K562 (cell line): Measurements from ENCODE around the gene ZMIZ1. TPM values are rescaled to one million over a fixed set of nuclear protein-coding genes. Genes with fewer than 3 reads are reported as not detected.

ENCODE experiments used
- ATAC-seq: fragments of 200-7000 bp; cut with Tn5 transposase; 3 replicates; pipeline ENCODE4 v1.9.1; 2020; ENCODE audit warnings: moderate library complexity
- BruUV-seq: library from RNA; stranded (reverse); fragments of 400-500 nt; replicated peaks from 2 replicates; lab custom pipeline; 2021; lab: Mats Ljungman, UMichigan
- CTCF ChIA-PET: fragments of 300-600 bp; formaldehyde crosslinking; extraction: SDS; loops from one replicate; lab custom pipeline; 2021; ENCODE audit warnings: low intra/inter-chr PET ratio; lab: Yijun Ruan, JAX
- POLR2A ChIA-PET: fragments of 300-600, 350-650 bp; sonication (Branson Sonifier 250); formaldehyde crosslinking; extraction: SDS; loops from one replicate; lab custom pipeline; 2021; ENCODE audit warnings: antibody characterized with exemption, inconsistent platforms; lab: Yijun Ruan, JAX
- DNase-seq, 4 experiments: peaks; one replicate each; pipeline versions ENCODE4 v3.0.0 to v3.0.0-alpha.2; 2011 to 2018; ENCODE audit warnings: low spot score in 3 of 4, mixed read lengths in 3 of 4; ENCODE audit errors: extremely low read depth in 1 of 4
- FAIRE-seq: peaks from 2 replicates; lab custom pipeline; 2011; peaks lifted over from hg19 to GRCh38; lab: Jason Lieb, UNC
- H2AFZ ChIP-seq: 2 replicates; pipeline ENCODE4 v1.6.0; 2011; ENCODE audit warnings: low read depth, low read length, control low read depth, inconsistent platforms
- H3K27ac ChIP-seq: fragments of 200-600 bp; 3 replicates; pipeline ENCODE4 v1.8.0; 2011; ENCODE audit warnings: low read depth, mild to moderate bottlenecking, control low read depth, inconsistent platforms, low read length, moderate library complexity, mixed read lengths; ENCODE audit errors: extremely low read depth
- H3K27me3 ChIP-seq, 2 experiments: fragments of 300-600 bp in 1 of 2; 2 replicates in 1 of 2; 3 replicates in 1 of 2; pipeline versions ENCODE4 v1.6.0 to v1.8.0; 2011; ENCODE audit warnings: inconsistent platforms in 2 of 2, low read length in 2 of 2, mild to moderate bottlenecking in 1 of 2, mixed read lengths in 1 of 2, moderate library complexity in 1 of 2; ENCODE audit not compliant: control insufficient read depth in 2 of 2, insufficient read depth in 2 of 2
- H3K36me3 ChIP-seq: fragments of 300-600 bp; 3 replicates; pipeline ENCODE4 v1.8.0; 2011; ENCODE audit warnings: mild to moderate bottlenecking, low read length, inconsistent platforms; ENCODE audit not compliant: control insufficient read depth, insufficient read depth
- H3K4me1 ChIP-seq, 2 experiments: fragments of 200-600 bp in 1 of 2; replicated peaks in 1 of 2; 2 replicates in 1 of 2; 3 replicates in 1 of 2; pipeline versions ENCODE4 v1.5.1 to v1.8.0; 2011; ENCODE audit warnings: inconsistent platforms in 2 of 2, low read length in 2 of 2, mild to moderate bottlenecking in 1 of 2, mixed read lengths in 1 of 2, moderate library complexity in 1 of 2; ENCODE audit not compliant: control insufficient read depth in 2 of 2, insufficient read depth in 2 of 2
- H3K4me2 ChIP-seq: 2 replicates; pipeline ENCODE4 v1.6.1; 2011; ENCODE audit warnings: low read length, control low read depth, inconsistent platforms, mixed read lengths; ENCODE audit not compliant: insufficient read depth
- H3K4me3 ChIP-seq: fragments of 200-600 bp; sonication (generic), shearing (Covaris generic); 2 replicates; pipeline ENCODE4 v1.5.1; 2016; ENCODE audit warnings: control low read depth, inconsistent platforms
- H3K79me2 ChIP-seq: fragments of 200-600 bp; 3 replicates; pipeline ENCODE4 v1.8.0; 2011; ENCODE audit warnings: low read length, inconsistent platforms; ENCODE audit not compliant: control insufficient read depth, insufficient read depth
- H3K9ac ChIP-seq, 2 experiments: 2 replicates each; pipeline versions ENCODE4 v1.6.0 to v1.6.1; 2011; ENCODE audit warnings: low read depth in 2 of 2, low read length in 2 of 2, control low read depth in 1 of 2, inconsistent platforms in 1 of 2, mild to moderate bottlenecking in 1 of 2, mixed read lengths in 1 of 2; ENCODE audit not compliant: insufficient read depth in 1 of 2
- H3K9me1 ChIP-seq: one replicate; pipeline ENCODE4 v1.6.0; 2011; ENCODE audit warnings: inconsistent platforms, mild to moderate bottlenecking, low read length, moderate library complexity; ENCODE audit not compliant: control insufficient read depth, insufficient read depth
- H3K9me3 ChIP-seq: replicated peaks from 2 replicates; pipeline ENCODE4 v1.5.1; 2011; ENCODE audit warnings: low read depth, low read length, inconsistent platforms; ENCODE audit not compliant: control insufficient read depth, insufficient read depth
- H4K20me1 ChIP-seq: replicated peaks from 2 replicates; pipeline ENCODE4 v1.6.1; 2011; ENCODE audit warnings: low read length, inconsistent platforms, mixed read lengths; ENCODE audit not compliant: control insufficient read depth, insufficient read depth
- BCOR ChIP-seq: fragments of 450-650 bp; IDR thresholded peaks from 2 replicates; pipeline ENCODE4 v1.6.1; 2016
- BRCA1 ChIP-seq, 2 experiments: fragments of 450-650 bp in 1 of 2; sonication (generic) in 1 of 2; formaldehyde crosslinking in 1 of 2; IDR thresholded peaks; 2 replicates each; pipeline versions ENCODE4 v1.5.0 to v1.6.1; 2017 to 2020; ENCODE audit warnings: mild to moderate bottlenecking in 1 of 2, missing genetic modification reagents in 1 of 2
- CBFB ChIP-seq: sonication (generic); formaldehyde crosslinking; IDR thresholded peaks from 2 replicates; pipeline ENCODE4 v1.4.0; 2020; ENCODE audit warnings: mild to moderate bottlenecking, missing genetic modification reagents
- CREB1 ChIP-seq, 2 experiments: sonication (generic) in 1 of 2; formaldehyde crosslinking in 1 of 2; IDR thresholded peaks; 2 replicates each; pipeline versions ENCODE4 v1.6.1 to v1.8.0; 2012 to 2022; ENCODE audit warnings: inconsistent platforms in 1 of 2, mild to moderate bottlenecking in 1 of 2, missing genetic modification reagents in 1 of 2, moderate library complexity in 1 of 2
- MBD2 ChIP-seq: sonication (generic); IDR thresholded peaks from 2 replicates; pipeline ENCODE4 v1.6.1; 2016; ENCODE audit warnings: low read depth, borderline replicate concordance
- MECOM ChIP-seq: fragments of 250-450 bp; sonication (Bioruptor Pico); IDR thresholded peaks from 2 replicates; pipeline ENCODE4 v1.8.0; 2022; ENCODE audit warnings: inconsistent platforms
- SMAD3 ChIP-seq: fragments of 450-650 bp; formaldehyde crosslinking; conservative IDR thresholded peaks from 2 replicates; pipeline ENCODE4 v1.4.0; 2020; ENCODE audit warnings: mild to moderate bottlenecking
- ZBTB8A ChIP-seq: fragments of 450-650 bp; IDR thresholded peaks from 2 replicates; pipeline ENCODE4 v1.6.1; 2018; ENCODE audit warnings: mild to moderate bottlenecking, moderate library complexity; ENCODE audit not compliant: partially characterized antibody
- ZKSCAN1 ChIP-seq: fragments of 150-350 bp; IDR thresholded peaks from 2 replicates; pipeline ENCODE4 v1.6.1; 2016; ENCODE audit warnings: low read depth, low read length
- ZKSCAN8 ChIP-seq: fragments of 200-800 bp; sonication (Bioruptor generic); IDR thresholded peaks from 2 replicates; pipeline ENCODE4 v1.6.1; 2016; ENCODE audit warnings: missing genetic modification characterization, missing compliant biosample characterization
- ZNF121 ChIP-seq: sonication (generic); formaldehyde crosslinking; conservative IDR thresholded peaks from 2 replicates; pipeline ENCODE4 v1.8.0; 2022; ENCODE audit warnings: missing genetic modification reagents
- WGBS: fragments of 100-300 bp; shearing (Covaris generic); methylation state at CpG from one replicate; pipeline ENCODE4 v1.1.6; 2016; ENCODE audit warnings: low coverage, mixed read lengths; ENCODE audit not compliant: insufficient coverage; ENCODE audit errors: missing lambda C conversion rate; 5-methylcytosine and 5-hydroxymethylcytosine counted together
- in situ Hi-C: fragments of 300-500 bp; cut with MboI; formaldehyde crosslinking; loops from 4 replicates; pipeline ENCODE4 v1.15.0; 2018; ENCODE audit warnings: inconsistent platforms, mixed read lengths
- intact Hi-C: fragments of 100-400 bp; cut with micrococcal nuclease; formaldehyde crosslinking; loops from 2 replicates; pipeline ENCODE4 v1.14.2; 2022
- polyA plus RNA-seq, 8 experiments: library from polyadenylated mRNA; depleted of rRNA in 4 of 8; stranded (reverse) in 5 of 8; unstranded in 3 of 8; fragments of >200 nt; fragmentation: Nextera tagmentation in 2 of 8; fragmentation: Illumina TruSeq in 1 of 8; extraction: Ambion mirVana in 2 of 8; extraction: Trizol in 1 of 8; gene quantifications; 2 replicates each; pipeline versions ENCODE4 v1.2.1 to v1.2.3, GENCODE V29; 2011 to 2014; ENCODE audit warnings: inconsistent platforms in 1 of 8, missing spikeins in 1 of 8
- total RNA-seq, 7 experiments: library from RNA; depleted of rRNA in 6 of 7; stranded (reverse); fragments of >200 nt in 6 of 7; fragmentation: Illumina TruSeq in 2 of 7; extraction: Trizol in 2 of 7; gene quantifications; 2 replicates each; pipeline versions ENCODE4 v1.2.1 to v1.2.3, GENCODE V29; 2011 to 2021; ENCODE audit warnings: low replicate concordance in 1 of 7
- TF ChIP-seq, protein P1 (sequence below): IDR thresholded peaks from 2 replicates; pipeline ENCODE4 v1.6.1; 2011; ENCODE audit warnings: borderline replicate concordance, low read depth, mild to moderate bottlenecking, moderate library complexity, low read length; ENCODE audit not compliant: insufficient read depth, poor library complexity, severe bottlenecking
- TF ChIP-seq, protein P2 (sequence below), 3 experiments: IDR thresholded peaks in 2 of 3; conservative IDR thresholded peaks in 1 of 3; 2 replicates each; pipeline ENCODE4 v1.5.1; 2011 to 2012; ENCODE audit warnings: low read length in 3 of 3, mild to moderate bottlenecking in 3 of 3, control low read depth in 2 of 3, improper control_type of control experiment in 1 of 3, inconsistent platforms in 1 of 3, low read depth in 1 of 3, mixed read lengths in 1 of 3, moderate library complexity in 1 of 3; ENCODE audit not compliant: insufficient read depth in 2 of 3
- TF ChIP-seq, protein P3 (sequence below), 3 experiments: fragments of 200-800 bp in 1 of 3; sonication (Bioruptor generic) in 1 of 3; sonication (generic) in 1 of 3; formaldehyde crosslinking in 1 of 3; IDR thresholded peaks; 2 replicates each; pipeline versions ENCODE4 v1.6.1 to v1.8.0; 2016 to 2022; ENCODE audit warnings: mild to moderate bottlenecking in 2 of 3, missing compliant biosample characterization in 2 of 3, missing genetic modification characterization in 2 of 3, missing genetic modification reagents in 1 of 3

Gene ZMIZ1
- total and polyA plus RNA-seq, 9 of the 15 experiments (the other 6 are each of a cell fraction or from before 2014, with no cell fraction given): 1.0 to 37.3 (median 4.3) TPM

DNA sequence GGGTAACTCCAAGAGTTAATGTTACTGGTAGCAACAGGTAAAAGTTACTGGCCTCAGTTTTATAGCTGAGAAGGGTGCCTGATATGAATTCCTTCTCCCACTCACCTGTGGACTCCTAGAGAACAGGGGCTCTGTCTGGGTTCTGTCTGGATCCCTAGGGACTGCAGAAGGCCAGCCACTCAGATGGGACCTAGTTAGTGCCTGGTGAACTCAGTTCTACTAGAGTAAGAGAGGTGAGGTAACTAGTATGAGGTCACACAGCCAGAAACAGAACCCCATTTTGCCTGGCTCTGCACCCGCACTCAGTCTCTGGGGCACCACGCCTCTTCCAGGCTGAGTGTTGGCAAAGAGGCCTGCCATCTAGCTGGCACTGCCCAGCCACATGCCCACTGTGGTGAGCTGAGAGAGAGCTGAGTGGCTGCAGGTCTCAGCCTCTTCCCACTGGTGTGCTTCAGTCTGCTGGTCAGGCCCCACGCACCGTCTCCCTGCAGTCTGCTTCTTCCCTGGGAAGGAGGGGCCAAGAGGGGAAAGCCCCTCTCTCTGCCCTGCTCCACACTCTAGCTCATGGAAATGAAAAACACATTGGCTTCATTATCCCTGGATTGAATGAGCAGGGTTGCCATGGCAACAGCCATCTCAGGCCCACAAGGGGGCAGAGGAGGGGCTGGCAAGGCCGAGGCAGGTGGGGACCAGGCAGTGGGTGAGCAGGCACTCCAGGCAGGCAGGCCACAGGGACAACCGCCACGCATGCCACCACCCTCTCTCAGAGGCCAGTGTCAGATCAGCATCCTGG is 110.6 kb downstream of the ZMIZ1 start:
- WGBS: 76% methylated on average over 7 of the region's 7 CpGs
- no peaks in the 10 kb centered on the region for H3K9me3 ChIP-seq
- H3K79me2 ChIP-seq: peaks cover 24% of the 10 kb centered on the region; the same call in 2 of the 3 replicates
- H3K27ac ChIP-seq: peak overlapping the region; percentile 94
- peaks cover 89 to 96% of the 10 kb centered on the region in 2 experiments for H3K4me1 ChIP-seq
- ChIA-PET CTCF (interaction anchor here (0.6 kb wide), 1 partner anchor 16 kb away, joined by 4 read pairs; no protein-coding TSS in a partner anchor), POLR2A (interaction anchor here (0.6 to 1.9 kb wide), 7 partner anchors 8 to 151 kb away, joined by 3 to 6 read pairs (median 3); no protein-coding TSS in a partner anchor)
- peak in 2 of 4 experiments; percentile 65 to 69 for DNase-seq
- FAIRE-seq: no peak
- ATAC-seq: peak; percentile 3
- H3K4me2 ChIP-seq: peak overlapping the region; percentile 85
- H3K27me3 ChIP-seq: no peaks in the 10 kb centered on the region
- BruUV-seq: no TSS peak
- intact Hi-C loops: loop anchor here (1.0 to 2.0 kb wide), 3 partner anchors 47 to 109 kb away; no protein-coding TSS in a partner anchor
- no peaks in the 10 kb centered on the region for H4K20me1 ChIP-seq
- no peak overlapping the region; the same call in 1 of the 2 replicates for H3K4me3 ChIP-seq
- no peaks in the 10 kb centered on the region for H3K9me1 ChIP-seq
- H3K36me3 ChIP-seq: peaks cover 31% of the 10 kb centered on the region
- H3K9ac ChIP-seq: peak overlapping the region; percentile 74 to 87
- H2AFZ ChIP-seq: no peak overlapping the region
- in situ Hi-C loops: loop anchor here (25.0 kb wide), 2 partner anchors 92 to 1142 kb away; partner anchors contain the start of genes POLR3A and RPS24
- TF ChIP-seq ZKSCAN8: no peak
- no peak for TF ChIP-seq ZNF121
- no peak for TF ChIP-seq SMAD3
- TF ChIP-seq, protein P1, sequence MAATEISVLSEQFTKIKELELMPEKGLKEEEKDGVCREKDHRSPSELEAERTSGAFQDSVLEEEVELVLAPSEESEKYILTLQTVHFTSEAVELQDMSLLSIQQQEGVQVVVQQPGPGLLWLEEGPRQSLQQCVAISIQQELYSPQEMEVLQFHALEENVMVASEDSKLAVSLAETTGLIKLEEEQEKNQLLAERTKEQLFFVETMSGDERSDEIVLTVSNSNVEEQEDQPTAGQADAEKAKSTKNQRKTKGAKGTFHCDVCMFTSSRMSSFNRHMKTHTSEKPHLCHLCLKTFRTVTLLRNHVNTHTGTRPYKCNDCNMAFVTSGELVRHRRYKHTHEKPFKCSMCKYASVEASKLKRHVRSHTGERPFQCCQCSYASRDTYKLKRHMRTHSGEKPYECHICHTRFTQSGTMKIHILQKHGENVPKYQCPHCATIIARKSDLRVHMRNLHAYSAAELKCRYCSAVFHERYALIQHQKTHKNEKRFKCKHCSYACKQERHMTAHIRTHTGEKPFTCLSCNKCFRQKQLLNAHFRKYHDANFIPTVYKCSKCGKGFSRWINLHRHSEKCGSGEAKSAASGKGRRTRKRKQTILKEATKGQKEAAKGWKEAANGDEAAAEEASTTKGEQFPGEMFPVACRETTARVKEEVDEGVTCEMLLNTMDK: peak; percentile 82
- TF ChIP-seq ZBTB8A: no peak
- no peak for TF ChIP-seq BRCA1 (IDR thresholded peaks at IDR 0.05)
- 0 out of 2 replicates have a peak, but pooled peaks have one; percentile 29 for TF ChIP-seq BRCA1 (CRISPR knock-in tag; IDR thresholded peaks at IDR 0.05)
- peak; percentile 61; the same call in 1 of the 2 replicates for TF ChIP-seq CBFB (CRISPR knock-in tag)
- TF ChIP-seq MBD2: no peak
- TF ChIP-seq BCOR: no peak
- TF ChIP-seq, protein P2, sequence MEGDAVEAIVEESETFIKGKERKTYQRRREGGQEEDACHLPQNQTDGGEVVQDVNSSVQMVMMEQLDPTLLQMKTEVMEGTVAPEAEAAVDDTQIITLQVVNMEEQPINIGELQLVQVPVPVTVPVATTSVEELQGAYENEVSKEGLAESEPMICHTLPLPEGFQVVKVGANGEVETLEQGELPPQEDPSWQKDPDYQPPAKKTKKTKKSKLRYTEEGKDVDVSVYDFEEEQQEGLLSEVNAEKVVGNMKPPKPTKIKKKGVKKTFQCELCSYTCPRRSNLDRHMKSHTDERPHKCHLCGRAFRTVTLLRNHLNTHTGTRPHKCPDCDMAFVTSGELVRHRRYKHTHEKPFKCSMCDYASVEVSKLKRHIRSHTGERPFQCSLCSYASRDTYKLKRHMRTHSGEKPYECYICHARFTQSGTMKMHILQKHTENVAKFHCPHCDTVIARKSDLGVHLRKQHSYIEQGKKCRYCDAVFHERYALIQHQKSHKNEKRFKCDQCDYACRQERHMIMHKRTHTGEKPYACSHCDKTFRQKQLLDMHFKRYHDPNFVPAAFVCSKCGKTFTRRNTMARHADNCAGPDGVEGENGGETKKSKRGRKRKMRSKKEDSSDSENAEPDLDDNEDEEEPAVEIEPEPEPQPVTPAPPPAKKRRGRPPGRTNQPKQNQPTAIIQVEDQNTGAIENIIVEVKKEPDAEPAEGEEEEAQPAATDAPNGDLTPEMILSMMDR (IDR thresholded peaks at IDR 0.05 in 2 of 3, conservative IDR thresholded peaks at IDR 0.05 in 1 of 3; ENCODE audit: insufficient read depth in 2 of 3, low read depth in 1 of 3, low read length in 3 of 3): peak in 2 of 3 experiments; percentile 12 to 38; a peak in 2 of 6 replicates
- no peak for TF ChIP-seq MECOM
- TF ChIP-seq, protein P3, sequence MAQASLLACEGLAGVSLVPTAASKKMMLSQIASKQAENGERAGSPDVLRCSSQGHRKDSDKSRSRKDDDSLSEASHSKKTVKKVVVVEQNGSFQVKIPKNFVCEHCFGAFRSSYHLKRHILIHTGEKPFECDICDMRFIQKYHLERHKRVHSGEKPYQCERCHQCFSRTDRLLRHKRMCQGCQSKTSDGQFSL (CRISPR knock-in tag; IDR thresholded peaks at IDR 0.05): 0 out of 2 replicates have a peak, but pooled peaks have one; percentile 15
- TF ChIP-seq, protein P3 (tag; IDR thresholded peaks at IDR 0.05): no peak
- TF ChIP-seq ZKSCAN1: 0 out of 2 replicates have a peak, but pooled peaks have one; percentile 44
- TF ChIP-seq CREB1 (IDR thresholded peaks at IDR 0.05): no peak
- TF ChIP-seq CREB1 (CRISPR knock-in tag; IDR thresholded peaks at IDR 0.05): peak; percentile 55; the same call in 1 of the 2 replicates
